GM18511 (cell line): ENCODE results near the gene PDP2.

ENCODE experiments used
- ATAC-seq: cut with Tn5 transposase; IDR thresholded peaks from one replicate; pipeline ENCODE4 v1.9.1; 2021; ENCODE audit warnings: mild to moderate bottlenecking, moderate library complexity; ENCODE audit not compliant: unreplicated experiment

PDP2 gene

DNA sequence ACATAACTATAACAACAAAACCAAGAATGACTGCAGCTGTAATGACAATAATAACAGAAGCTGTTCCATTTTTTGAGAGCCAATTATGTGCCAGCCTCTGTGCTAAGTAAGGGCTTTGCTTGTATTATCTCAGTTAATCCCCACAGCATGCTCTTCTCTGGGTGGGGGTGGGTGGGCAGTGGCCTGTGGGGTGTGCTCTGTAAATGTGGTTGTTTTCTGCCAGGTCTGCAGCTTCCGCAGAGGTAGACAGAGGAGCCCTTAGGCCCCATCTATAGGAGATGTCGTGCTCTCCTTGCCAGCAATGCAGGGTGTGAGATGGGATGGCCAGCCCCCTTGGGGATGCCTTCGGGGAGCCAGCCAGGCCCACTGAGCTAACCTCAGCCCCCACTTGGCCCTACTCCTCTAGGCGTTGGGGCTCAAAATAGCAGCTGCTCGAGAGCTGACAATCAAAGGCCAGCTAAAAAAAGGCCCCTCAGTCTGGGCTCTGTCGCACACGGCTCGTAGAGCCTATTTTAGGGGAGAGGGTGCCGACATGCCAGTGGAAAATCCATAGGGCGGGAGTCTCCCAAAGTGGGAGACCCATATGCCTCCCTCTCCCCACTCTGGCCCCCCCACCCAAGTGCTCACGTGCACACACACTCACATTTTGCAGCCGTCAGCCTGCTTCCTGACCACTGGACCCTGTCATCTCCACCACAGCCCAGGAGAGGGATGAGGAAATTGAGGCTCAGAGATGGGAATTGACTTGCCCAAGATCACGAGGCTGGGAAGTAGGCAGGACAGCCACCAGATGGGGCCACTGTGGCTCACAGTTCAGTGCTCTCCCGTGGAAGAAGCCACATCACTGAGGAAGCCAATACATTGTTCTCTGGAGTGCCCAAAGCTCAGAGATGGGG lies 22.6 kb downstream of the PDP2 start:
- no peak for ATAC-seq

DNA sequence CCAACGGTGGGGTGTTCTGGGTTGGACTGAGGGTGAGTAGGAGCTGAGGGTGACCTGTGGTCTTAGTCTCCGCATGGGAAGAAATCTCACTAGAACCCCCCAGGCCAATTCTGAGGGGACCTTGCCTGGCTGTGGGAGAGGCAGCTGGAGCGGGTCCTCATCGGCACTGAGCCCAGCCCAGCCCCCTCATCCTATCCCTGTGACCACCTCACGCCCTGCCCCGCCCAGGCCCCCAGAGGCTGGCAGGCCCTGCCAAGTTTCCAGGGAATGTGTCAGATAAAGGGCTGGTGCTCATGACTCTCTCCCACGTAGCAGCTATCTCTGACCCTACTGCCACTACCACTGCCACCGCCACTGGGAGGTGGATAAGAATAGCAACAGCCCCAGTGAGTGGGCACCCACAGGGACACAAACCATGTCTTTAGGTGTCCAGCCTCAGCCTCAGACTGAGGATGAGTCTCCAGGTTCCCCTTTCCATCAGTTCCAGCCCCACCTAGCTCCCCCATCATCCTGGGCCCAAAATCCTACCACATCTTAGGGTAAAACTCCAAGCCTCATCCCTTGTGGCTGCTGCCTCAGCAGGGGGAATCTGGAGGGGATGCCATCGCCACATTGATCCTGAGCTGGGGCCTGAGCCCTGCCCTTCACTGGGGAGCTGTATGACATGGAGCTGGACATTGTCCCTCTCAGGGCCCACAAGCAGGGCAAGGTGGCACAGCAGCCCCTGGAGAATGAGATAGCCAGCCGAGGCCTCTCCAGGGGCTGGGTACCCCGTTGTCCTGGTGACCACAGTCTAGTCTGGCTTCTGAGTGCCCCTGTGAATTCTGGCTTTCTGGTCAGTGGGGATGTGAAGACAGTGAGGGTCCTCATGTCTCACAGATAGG lies 23.5 kb downstream of the PDP2 start:
- no peak for ATAC-seq

DNA sequence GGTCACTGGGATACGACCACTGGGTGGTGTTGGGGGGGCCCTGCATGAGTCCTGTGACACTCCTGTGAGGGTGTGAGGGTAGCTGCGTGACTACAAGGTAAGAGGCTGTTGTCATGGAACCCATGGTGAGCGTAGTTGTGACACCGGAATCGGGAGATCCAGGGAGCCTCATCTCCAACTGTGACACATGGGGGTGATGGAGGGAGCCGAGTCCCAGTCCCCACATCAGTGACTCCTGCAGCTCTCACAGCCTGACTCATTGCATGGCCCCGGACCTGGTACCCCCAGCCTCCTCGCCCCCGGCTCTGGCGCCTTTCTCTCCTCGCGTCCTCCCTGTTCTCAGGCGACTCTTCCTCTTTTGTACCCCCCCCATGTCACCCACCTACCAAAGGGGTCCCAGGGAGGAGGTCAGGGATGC lies 24.1 kb downstream of the PDP2 start:
- no peak for ATAC-seq

DNA sequence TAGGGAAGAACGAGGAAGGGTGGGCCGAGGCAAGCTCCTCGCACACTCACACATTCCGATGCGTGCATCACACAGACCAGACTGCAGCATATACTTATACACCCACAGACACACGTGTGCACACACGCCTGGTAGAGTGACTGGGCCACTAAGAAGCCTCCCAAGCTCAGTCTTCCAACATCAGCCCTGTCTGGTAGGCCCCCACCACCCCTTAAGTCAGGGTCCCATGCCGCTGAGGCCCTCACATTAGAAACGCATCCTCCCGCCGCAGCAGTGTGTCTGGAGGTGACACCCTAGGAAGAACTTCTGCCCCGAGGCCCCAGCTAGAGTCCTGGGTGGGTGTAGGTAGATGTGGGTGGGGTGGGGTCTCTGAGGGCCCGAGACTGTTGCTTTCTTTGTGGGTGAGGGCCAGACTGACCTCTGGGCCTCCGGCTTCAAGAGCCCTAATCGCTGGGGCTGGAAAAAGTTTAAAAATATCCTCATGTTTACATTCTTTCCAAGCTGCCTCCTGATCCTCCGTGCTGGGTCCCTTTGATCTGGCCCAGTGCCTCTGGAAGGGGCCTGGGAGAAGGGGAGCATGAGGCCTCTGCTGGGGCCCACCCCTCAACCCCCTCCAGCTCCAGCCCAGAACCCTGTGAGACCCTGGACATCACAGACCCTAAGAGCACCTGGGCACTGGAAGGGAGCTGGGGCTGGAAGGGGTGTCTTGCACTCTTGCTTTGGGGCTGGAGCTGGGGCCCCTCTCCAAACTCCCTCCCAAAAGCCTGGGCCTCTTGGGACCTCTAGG lies 24.7 kb downstream of the PDP2 start:
- ATAC-seq, result no peak

DNA sequence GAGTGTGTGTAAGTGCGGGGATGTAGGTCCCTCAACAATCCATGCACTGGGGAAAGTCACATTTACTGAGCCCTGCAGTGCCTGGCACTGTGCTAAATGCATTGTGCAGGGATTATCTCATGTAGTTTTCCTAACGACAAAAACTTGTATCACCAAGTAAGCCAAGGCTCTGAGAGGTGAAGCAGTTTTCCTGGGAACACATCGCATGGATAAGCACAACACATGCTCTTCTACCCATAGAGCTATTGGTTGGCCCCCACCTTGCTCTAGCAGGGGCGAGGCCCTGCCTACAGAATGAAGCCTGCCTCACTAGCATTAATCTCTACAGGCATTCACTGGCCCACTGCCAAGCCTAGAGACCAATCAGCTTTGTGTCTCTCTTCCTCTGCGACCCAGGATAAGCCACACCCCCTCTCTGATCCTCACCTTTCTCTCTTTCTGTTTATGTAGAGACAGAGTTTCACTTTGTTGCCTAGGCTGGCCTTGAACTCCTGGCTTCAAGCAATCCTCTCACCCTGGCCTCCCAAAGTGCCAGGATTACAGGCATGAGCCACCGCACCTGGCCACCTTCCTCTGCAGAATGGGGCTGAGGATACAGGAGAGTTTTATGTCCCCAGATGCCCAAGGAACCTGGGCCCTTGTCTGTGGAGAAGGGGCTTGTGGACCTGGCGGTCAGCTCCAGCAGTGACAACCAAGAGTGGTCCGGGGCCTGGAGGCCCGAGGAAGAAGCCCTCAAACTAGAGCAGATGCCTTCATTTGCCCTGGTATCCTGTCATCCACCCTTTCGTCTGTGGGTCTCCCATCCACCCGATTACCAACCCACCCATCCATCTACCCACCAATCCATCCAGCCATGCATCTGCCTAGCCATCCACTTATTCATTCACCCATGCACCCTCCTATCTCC lies 25.6 kb downstream of the PDP2 start:
- ATAC-seq, result no peak

DNA sequence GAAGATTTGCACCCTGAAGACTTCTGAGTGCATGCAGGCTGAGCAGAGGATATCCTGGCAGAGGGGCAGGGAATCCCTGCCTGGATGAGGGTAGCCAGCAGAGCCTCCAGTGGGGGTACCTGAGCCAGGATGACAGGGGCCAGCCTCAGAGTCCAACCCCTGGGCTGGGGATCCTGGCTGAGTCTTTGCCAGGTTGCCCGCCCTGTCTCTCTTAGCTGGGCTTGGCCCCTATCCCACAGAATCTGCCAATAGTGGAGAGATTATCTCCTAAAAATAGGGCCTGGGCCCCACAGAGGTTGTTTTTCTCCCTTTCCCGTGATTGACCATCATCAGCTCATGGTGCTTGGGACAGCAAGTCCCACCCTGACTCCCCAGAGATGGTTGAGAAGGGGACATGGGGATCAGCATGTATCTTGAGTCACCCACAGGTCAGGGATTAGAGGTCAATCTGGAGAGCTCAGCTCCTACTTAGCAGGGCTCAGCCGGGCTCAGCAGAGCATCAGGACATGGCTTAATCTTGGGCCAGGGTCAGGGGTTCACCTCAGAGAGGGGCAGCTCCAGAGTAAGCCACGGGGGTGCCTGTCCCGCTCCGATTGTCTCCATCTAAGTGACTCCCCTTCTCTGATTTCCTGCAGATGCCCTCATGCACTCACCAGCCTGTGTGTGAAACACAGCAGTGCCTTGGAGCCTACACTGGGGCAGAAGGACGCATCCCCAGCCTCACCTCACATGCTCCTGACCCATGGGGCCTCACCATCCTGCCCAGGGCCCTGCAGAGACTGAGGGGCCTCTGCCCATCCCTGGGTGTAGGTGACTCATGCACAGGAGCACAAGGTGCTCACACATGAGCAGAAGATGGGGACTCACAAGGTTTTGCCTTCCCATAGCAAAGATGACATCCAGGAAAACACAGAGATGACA lies 26.9 kb downstream of the PDP2 start:
- ATAC-seq, result no peak

DNA sequence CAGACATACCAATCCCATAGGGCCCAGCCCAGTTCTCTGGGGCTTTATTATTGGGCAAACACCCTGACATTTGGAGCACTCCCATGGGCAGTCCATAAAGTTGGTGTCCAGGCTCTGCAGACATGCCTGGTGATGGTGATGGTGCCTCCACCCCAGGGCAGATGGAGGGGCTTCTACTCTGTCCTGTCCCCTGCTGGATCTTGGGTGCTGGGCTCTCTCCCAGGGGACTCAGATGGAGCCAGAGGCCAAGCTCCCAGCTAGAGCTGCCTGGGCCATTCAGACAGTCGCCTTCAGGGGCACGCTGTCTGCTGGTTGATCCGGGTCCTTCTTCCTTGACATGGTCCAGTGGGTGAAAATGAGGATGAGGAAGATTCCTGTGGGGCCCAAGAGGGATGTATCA lies 27.8 kb downstream of the PDP2 start:
- no peak for ATAC-seq

DNA sequence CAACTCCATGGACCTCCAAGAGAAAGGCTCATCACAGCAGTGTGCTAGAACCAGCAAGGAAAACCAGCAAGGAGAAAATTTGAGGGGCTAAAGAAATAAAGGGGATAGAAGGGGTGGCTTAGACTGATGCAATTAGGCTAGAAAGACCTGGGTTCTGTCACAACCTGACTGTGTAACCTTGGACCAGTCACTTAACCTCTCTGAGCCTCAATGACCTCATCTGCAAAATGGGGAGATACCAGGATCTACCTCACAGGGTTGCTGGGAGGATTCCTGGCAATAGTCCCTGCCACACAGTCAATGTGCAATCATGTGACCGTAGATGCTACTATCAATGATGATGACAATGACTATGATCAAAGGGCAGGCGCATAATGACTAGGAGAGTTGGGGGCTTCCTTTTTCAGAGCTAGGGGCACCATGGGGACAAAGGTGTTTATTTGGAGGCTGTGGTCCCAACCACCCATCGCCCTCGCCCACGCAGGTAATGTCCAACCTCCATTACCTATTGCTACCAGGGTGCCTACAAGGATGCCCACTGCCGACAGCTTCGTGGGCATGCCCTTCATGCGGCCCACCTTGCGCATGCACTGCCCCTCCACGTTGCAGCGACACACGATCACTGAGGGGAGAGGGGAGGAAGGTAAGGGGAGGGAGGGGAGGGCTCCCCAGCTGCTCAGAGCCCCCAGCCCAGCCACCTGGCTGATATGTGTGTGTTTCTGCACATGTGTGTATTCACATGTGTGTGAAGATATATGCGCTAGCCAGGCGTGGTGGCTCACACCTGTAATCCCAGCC lies 28.6 kb downstream of the PDP2 start:
- ATAC-seq, result no peak

DNA sequence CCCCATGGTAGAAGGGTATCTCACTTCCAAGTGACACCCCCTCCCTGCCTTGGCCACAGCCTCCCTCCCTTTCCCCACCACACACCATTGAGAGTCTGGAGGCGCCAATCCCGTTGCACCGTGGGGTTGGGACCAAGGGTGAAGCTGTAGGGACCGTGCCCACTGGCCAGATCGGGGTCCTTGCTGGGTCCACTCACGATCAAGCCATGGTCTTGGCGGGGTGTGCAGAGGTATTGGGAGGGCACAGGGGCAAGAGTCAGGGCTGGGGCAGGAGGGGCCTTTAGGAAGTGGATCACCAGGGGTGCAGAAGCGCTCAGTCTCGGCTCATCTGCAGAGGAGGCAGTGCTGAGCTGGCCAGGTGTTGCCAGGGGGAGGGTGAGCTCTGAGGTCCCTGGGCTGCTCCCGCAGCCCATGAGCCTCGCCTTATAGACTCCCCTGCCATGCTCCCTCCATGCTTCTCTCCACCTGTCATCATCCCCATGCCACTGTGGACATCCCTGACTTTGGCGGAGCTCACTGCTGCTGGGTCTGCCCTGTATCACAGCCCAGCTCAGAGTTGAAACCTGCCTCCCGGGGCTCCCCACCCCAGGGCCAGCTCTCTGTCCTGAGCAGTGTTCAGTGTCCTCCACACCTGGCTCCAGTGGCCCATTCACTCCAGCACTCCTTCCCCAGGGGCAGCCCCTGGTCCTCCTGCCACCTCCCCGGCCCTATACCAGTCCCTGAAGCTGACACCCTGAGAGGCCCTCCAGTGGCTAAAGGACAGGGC lies 30.0 kb downstream of the PDP2 start:
- no peak for ATAC-seq

DNA sequence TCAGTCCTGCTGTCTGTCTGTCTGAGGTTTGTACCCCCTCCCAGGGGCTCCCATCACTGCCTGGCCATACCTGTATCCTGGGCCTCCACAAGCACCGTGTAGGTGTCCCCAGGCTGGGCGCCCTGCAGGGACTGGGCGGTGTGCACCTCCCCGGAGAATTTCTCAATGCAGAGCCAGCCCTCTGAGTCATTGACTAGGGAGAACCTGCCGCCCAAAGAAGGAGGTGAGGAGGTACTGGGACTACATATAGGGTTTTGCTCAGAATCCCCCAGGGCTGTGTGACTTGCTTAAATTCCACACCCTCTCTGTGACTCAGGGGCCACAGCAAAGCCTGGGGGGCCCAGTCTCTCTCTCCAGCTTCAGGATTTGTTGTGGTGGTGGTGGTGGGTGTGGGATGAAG lies 30.8 kb downstream of the PDP2 start:
- ATAC-seq, result no peak

DNA sequence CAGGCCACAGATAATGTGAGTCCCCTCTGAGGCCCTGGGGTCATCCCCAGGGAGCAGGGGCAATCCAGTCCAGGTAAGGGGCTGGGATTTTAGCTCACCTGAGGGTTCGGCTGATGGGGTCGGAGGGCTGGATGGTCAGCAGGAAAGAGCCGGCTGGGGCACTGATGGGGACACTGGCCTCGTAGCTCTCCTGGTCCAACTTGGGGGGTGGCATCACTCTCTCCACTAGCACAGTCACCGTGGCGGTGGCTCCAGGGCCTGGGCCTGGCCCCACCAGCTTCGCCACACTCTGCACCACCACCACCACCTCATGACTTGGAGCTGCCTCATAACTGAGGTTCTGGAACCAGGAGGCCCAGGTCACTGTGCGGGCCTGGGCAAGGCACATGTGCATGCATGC lies 31.5 kb downstream of the PDP2 start:
- ATAC-seq, result no peak

DNA sequence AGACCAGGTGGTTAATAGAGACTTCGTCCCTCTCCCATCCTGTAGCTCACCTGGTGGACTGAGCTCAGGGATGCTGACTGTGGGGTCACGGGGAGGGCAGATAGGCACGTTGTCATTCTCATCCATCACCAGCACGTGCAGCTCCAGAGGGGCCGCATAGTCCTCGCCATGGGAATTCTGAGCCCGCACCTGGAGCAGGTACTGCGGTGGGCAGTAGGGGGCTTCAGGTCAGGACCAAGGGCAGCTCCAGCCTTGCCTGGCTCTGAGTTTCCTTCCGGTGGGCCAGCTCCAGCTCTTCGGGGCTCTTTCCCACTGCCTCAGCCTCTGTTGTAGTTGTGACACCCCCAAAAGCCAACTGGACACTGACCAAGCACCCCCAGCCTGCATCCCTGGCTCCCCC lies 32.8 kb downstream of the PDP2 start:
- no peak for ATAC-seq

DNA sequence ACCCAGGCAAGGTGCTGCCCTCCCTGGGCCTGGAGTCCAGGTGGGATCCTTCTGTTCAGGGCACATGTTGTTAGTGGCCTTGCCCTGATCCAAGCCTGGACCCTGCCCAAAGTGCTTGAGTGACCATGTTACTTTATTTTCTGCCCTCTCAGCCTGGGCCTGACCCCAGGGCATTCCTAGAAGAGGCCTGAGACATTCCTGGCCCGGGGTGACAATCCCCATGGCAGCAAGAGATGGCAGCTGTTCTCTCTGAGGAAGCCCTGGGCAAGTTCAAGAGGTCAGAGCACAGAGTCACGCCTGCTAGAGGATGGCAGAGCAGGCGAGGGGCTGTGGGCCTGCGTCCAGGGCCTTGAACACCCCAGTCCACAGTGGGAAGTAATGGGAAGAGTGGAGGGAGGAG lies 33.4 kb downstream of the PDP2 start:
- no peak for ATAC-seq

DNA sequence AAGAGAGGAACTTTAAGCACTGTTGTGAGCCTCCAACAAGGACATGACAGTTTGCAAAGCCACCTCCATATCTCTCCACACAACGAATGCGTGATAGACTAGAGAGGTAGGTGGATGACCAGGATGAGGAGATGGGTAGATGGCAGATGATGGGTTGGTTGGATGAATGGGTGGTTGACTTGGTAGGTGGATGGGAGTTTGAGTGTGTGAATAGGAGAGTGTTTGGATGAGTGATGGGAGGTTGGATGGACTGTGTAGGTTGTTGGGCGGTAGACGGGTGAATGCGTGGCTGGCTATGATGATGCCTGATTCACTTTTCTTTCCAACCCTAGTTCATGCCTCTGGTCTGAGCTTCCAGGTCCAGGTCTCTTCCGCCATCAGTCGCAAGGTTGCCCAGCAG lies 34.2 kb downstream of the PDP2 start:
- ATAC-seq, result no peak

DNA sequence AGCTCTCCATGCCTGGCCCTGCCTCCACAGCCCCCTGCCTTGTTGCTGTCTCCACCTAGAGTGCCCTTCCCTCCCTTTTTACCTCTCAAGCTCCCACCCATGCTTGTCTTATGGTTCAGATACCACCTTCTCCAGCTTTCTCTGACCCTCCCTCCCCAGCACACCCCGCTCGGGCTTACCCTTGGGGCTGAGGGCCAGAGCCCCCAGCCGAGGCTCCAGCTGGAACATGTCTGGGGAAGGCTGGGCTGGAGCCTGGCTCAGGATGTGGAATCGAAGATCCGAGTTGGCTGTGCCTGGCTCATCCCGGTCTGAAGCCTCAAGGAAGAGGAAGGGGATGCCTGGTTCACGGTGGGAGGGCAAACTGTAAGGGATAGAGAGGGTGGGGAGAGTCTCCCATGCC lies 34.7 kb downstream of the PDP2 start:
- no peak for ATAC-seq

DNA sequence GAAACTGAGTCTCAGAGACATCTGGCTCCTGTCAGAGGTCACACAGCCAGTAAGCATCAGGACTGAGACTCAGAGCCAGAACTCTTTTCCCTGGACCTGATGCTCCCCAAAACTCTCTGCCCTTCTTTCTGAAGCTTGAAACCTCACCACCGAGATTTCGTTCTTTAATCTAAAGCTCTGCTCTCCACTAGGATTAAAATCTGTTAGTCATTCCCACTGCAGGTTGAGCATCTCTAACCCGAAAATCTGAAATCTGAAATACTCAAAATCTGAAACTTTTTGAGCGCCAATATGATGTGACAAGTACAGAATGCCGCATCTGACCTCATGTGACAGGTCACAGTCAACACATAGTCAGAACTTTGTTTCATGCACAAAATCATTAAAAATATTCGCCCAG lies 36.2 kb downstream of the PDP2 start:
- ATAC-seq, result no peak

DNA sequence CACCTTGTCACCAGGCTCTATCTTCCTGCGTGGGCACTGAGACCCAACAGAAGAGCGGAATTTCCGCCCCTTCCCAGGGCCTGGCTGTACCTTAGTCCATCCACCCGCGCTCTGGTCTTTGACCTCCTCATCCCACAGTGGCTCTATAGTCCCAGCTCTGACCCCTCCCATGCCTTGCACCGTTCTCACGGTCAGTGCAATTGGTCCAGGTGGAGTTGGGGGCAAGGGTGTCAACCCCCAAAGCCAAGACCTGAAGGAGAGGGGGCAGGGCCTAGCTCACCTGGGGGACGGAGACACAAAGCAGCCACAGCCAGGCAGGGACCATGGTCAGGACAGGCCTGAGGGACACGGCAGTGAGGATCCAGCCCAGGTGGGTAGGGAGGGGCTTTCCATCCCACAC lies 37.4 kb downstream of the PDP2 start:
- ATAC-seq, result no peak

DNA sequence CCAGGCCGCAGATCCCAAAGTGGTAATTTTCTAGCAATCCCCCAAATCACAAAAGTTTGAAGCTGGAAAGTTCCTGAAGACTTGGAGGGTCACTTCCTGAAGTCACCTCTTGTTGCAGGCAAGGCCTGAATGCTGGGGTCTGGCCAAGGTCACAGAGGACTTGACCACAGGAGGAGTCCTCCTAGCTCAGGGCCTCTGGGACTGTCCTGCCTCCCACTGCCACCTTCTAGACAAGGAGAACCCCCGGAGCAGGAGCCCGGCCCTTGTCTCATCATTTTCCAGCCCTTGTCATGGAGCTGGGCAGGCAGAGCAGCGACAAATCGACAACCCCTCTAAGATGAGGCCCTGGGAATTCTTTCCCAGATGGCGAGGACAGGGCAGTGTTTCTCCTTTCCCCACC lies 38.0 kb downstream of the PDP2 start:
- no peak for ATAC-seq
